Loucy (cell line): ENCODE measurements around the gene RHOA.

Experiments used
- H2AFZ ChIP-seq: fragments of 200-600 bp; sonication (generic); 2 replicates; pipeline ENCODE4 v1.6.0; 2016; ENCODE audit warnings: antibody characterized with exemption, mild to moderate bottlenecking, low read length, moderate library complexity
- H3F3A ChIP-seq: fragments of 200-600 bp; 2 replicates; pipeline ENCODE4 v1.6.0; 2016; ENCODE audit warnings: antibody characterized with exemption, low read depth, mild to moderate bottlenecking
- H3K27me3 ChIP-seq: fragments of 200-600 bp; sonication (generic); 2 replicates; pipeline ENCODE4 v1.6.1; 2014; ENCODE audit warnings: low read length, mild to moderate bottlenecking; ENCODE audit not compliant: insufficient read depth, poor library complexity, severe bottlenecking
- H3K36me3 ChIP-seq: fragments of 200-600 bp; sonication (generic); 2 replicates; pipeline ENCODE4 v1.6.1; 2016; ENCODE audit warnings: low read length; ENCODE audit not compliant: insufficient read depth
- H3K4me1 ChIP-seq: fragments of 200-600 bp; sonication (generic); 2 replicates; pipeline ENCODE4 v1.5.1; 2014; ENCODE audit warnings: low read length, mild to moderate bottlenecking; ENCODE audit not compliant: insufficient read depth, poor library complexity, severe bottlenecking
- H3K4me2 ChIP-seq: fragments of 200-600 bp; sonication (generic); 2 replicates; pipeline ENCODE4 v1.6.0; 2014; ENCODE audit warnings: antibody characterized with exemption, low read length, low read depth, mild to moderate bottlenecking; ENCODE audit not compliant: poor library complexity, severe bottlenecking
- H3K4me3 ChIP-seq: fragments of 200-600 bp; sonication (generic); 2 replicates; pipeline ENCODE4 v1.5.1; 2014; ENCODE audit warnings: low read length, mild to moderate bottlenecking, mixed read lengths; ENCODE audit not compliant: poor library complexity, severe bottlenecking
- H3K79me2 ChIP-seq: fragments of 200-600 bp; sonication (generic); 2 replicates; pipeline ENCODE4 v1.6.1; 2014; ENCODE audit warnings: low read length; ENCODE audit not compliant: insufficient read depth
- H3K9ac ChIP-seq: fragments of 200-600 bp; sonication (generic); 2 replicates; pipeline ENCODE4 v1.6.0; 2014; ENCODE audit warnings: mild to moderate bottlenecking, low read depth, low read length, moderate library complexity; ENCODE audit not compliant: poor library complexity, severe bottlenecking
- H3K9me2 ChIP-seq: fragments of 200-600 bp; sonication (generic); replicated peaks from 2 replicates; pipeline ENCODE4 v1.6.1; 2016; ENCODE audit warnings: low read depth, low read length, mixed read lengths
- H3K9me3 ChIP-seq: fragments of 200-600 bp; sonication (generic); 2 replicates; pipeline ENCODE4 v1.6.1; 2014; ENCODE audit warnings: mild to moderate bottlenecking, antibody characterized with exemption, low read length, low read depth; ENCODE audit not compliant: insufficient read depth
- H4K20me1 ChIP-seq: fragments of 200-600 bp; sonication (generic); 2 replicates; pipeline ENCODE4 v1.6.0; 2014; ENCODE audit warnings: antibody characterized with exemption, low read length, mild to moderate bottlenecking; ENCODE audit not compliant: insufficient read depth, poor library complexity, severe bottlenecking
- CTCF ChIP-seq: fragments of 200-600 bp; sonication (generic); conservative IDR thresholded peaks from 2 replicates; pipeline ENCODE4 v1.5.1; 2014; ENCODE audit warnings: mild to moderate bottlenecking, antibody characterized with exemption, low read length
- EZH2phosphoT487 ChIP-seq: fragments of 200-600 bp; IDR thresholded peaks from 2 replicates; pipeline ENCODE4 v1.6.1; 2018; ENCODE audit warnings: antibody characterized with exemption, mild to moderate bottlenecking, moderate library complexity, borderline replicate concordance

The RHOA gene

GRCh38 chr3:49413338-49413734, 1.6 kb upstream of the RHOA start:
- H3K9ac ChIP-seq, result peak overlapping the region; percentile 92
- TF ChIP-seq CTCF, result no peak
- no peak for TF ChIP-seq EZH2phosphoT487

GRCh38 chr3:49412632-49413337, 1.0 kb upstream of the RHOA start:
- H3K27me3 ChIP-seq, result no peaks in the 10 kb centered on the region
- H3K36me3 ChIP-seq, result no peaks in the 10 kb centered on the region
- peaks cover 59% of the 10 kb centered on the region for H3K79me2 ChIP-seq
- H3K4me2 ChIP-seq, result peak overlapping the region; percentile 100
- peaks cover 36% of the 10 kb centered on the region for H4K20me1 ChIP-seq
- peak overlapping the region; percentile 81 for H2AFZ ChIP-seq
- H3K9ac ChIP-seq, result peak overlapping the region; percentile 92
- H3K9me2 ChIP-seq, result no peaks in the 10 kb centered on the region
- H3K4me1 ChIP-seq, result peaks cover 61% of the 10 kb centered on the region
- H3K4me3 ChIP-seq, result peak overlapping the region; percentile 96
- no peaks in the 10 kb centered on the region for H3K9me3 ChIP-seq
- peaks cover 10% of the 10 kb centered on the region for H3F3A ChIP-seq
- no peak for TF ChIP-seq EZH2phosphoT487

More at GRCh38 chr3:49413338-49413734, 1.6 kb upstream of the RHOA start:
- H3K9me2 ChIP-seq, result no peaks in the 10 kb centered on the region
- peak overlapping the region; percentile 100 for H3K4me2 ChIP-seq
- H3K9me3 ChIP-seq, result no peaks in the 10 kb centered on the region
- no peaks in the 10 kb centered on the region for H3K27me3 ChIP-seq
- H3K4me3 ChIP-seq, result peak overlapping the region; percentile 96
- H3K36me3 ChIP-seq, result no peaks in the 10 kb centered on the region
- peaks cover 30% of the 10 kb centered on the region for H4K20me1 ChIP-seq
- peaks cover 57% of the 10 kb centered on the region for H3K79me2 ChIP-seq
- H2AFZ ChIP-seq, result no peak overlapping the region
- H3K4me1 ChIP-seq, result peaks cover 61% of the 10 kb centered on the region
- H3F3A ChIP-seq, result peaks cover 10% of the 10 kb centered on the region

GRCh38 chr3:49411535-49411967, 225 bp downstream of the RHOA start:
- no peak overlapping the region; the same call in 1 of the 2 replicates for H2AFZ ChIP-seq
- H3K4me3 ChIP-seq, result peak overlapping the region; percentile 79
- H4K20me1 ChIP-seq, result peaks cover 48% of the 10 kb centered on the region
- no peaks in the 10 kb centered on the region for H3K27me3 ChIP-seq
- peaks cover 57% of the 10 kb centered on the region for H3K4me1 ChIP-seq
- H3K4me2 ChIP-seq, result peak overlapping the region; percentile 93
- TF ChIP-seq CTCF (no peak), EZH2phosphoT487 (no peak)
- H3K36me3 ChIP-seq, result no peaks in the 10 kb centered on the region
- H3K79me2 ChIP-seq, result peaks cover 68% of the 10 kb centered on the region
- no peaks in the 10 kb centered on the region for H3K9me3 ChIP-seq
- H3K9me2 ChIP-seq, result no peaks in the 10 kb centered on the region
- peak overlapping the region; percentile 86 for H3K9ac ChIP-seq
- peaks cover 8% of the 10 kb centered on the region for H3F3A ChIP-seq
